WTC11 (cell line): Measurements from ENCODE around the gene CTNNA2.

Source experiments
- ATF3 ChIP-seq: sonication (generic); formaldehyde crosslinking; conservative IDR thresholded peaks from 2 replicates; pipeline ENCODE4 v1.8.1; 2022; ENCODE audit warnings: mild to moderate bottlenecking, missing genetic modification reagents
- CREB1 ChIP-seq: sonication (generic); formaldehyde crosslinking; IDR thresholded peaks from 2 replicates; pipeline ENCODE4 v1.8.0; 2023; ENCODE audit warnings: mild to moderate bottlenecking, missing genetic modification reagents
- CREM ChIP-seq: sonication (generic); formaldehyde crosslinking; IDR thresholded peaks from 2 replicates; pipeline ENCODE4 v1.8.1; 2022; ENCODE audit warnings: mild to moderate bottlenecking, missing genetic modification reagents, moderate library complexity
- CTCF ChIP-seq: fragments of 200-600 bp; IDR thresholded peaks from 2 replicates; pipeline ENCODE4 v1.8.0; 2022; ENCODE audit warnings: antibody characterized with exemption
- IRF2 ChIP-seq: sonication (generic); formaldehyde crosslinking; IDR thresholded peaks from 2 replicates; pipeline ENCODE4 v1.8.0; 2022; ENCODE audit warnings: low read depth, missing genetic modification reagents, borderline replicate concordance
- MAX ChIP-seq: sonication (generic); formaldehyde crosslinking; IDR thresholded peaks from 2 replicates; pipeline ENCODE4 v1.8.0; 2022; ENCODE audit warnings: mild to moderate bottlenecking, missing genetic modification reagents
- SP1 ChIP-seq: sonication (generic); formaldehyde crosslinking; conservative IDR thresholded peaks from 2 replicates; pipeline ENCODE4 v1.8.1; 2022; ENCODE audit warnings: missing genetic modification reagents

GRCh38 chr2:79780781-79781180 is 267.9 kb downstream of the CTNNA2 start:
- TF ChIP-seq IRF2 (CRISPR knock-in tag) (no peak), ATF3 (CRISPR knock-in tag) (no peak), CREM (CRISPR knock-in tag) (no peak), MAX (CRISPR knock-in tag) (no peak), CREB1 (CRISPR knock-in tag) (no peak), CTCF (no peak), SP1 (CRISPR knock-in tag) (no peak)
